GM23248 (cell line): ENCODE results near the gene ZNF274. TPM values are rescaled to one million over a fixed set of nuclear protein-coding genes. Genes with fewer than 3 reads are reported as not detected.

Experiments used
- DNase-seq: peaks from one replicate; pipeline ENCODE4 v3.0.0-alpha.2; 2015
- H2AFZ ChIP-seq: fragments of 200-600 bp; sonication (generic); 2 replicates; pipeline ENCODE4 v1.6.1; 2016; ENCODE audit warnings: antibody characterized with exemption
- H3F3A ChIP-seq: fragments of 200-600 bp; sonication (generic); 2 replicates; pipeline ENCODE4 v1.6.1; 2016; ENCODE audit warnings: mild to moderate bottlenecking, antibody characterized with exemption, mixed run types; ENCODE audit not compliant: insufficient read depth
- H3K27ac ChIP-seq: fragments of 200-600 bp; sonication (generic); 2 replicates; pipeline ENCODE4 v1.5.1; 2016; ENCODE audit warnings: mild to moderate bottlenecking
- H3K27me3 ChIP-seq: fragments of 200-600 bp; sonication (generic); replicated peaks from 2 replicates; pipeline ENCODE4 v1.6.1; 2016; ENCODE audit warnings: mild to moderate bottlenecking; ENCODE audit not compliant: insufficient read depth
- H3K36me3 ChIP-seq: fragments of 200-600 bp; sonication (generic); 2 replicates; pipeline ENCODE4 v1.6.1; 2016; ENCODE audit warnings: low read depth, mild to moderate bottlenecking
- H3K4me1 ChIP-seq: fragments of 200-600 bp; sonication (generic); 2 replicates; pipeline ENCODE4 v1.6.1; 2016; ENCODE audit warnings: mild to moderate bottlenecking; ENCODE audit not compliant: insufficient read depth
- H3K4me2 ChIP-seq: fragments of 200-600 bp; sonication (generic); one replicate; pipeline ENCODE4 v1.6.1; 2016; ENCODE audit warnings: mild to moderate bottlenecking; ENCODE audit not compliant: unreplicated experiment
- H3K4me3 ChIP-seq: fragments of 200-600 bp; sonication (generic); 2 replicates; pipeline ENCODE4 v1.5.1; 2016; ENCODE audit warnings: mild to moderate bottlenecking
- H3K79me2 ChIP-seq: fragments of 200-600 bp; sonication (generic); 2 replicates; pipeline ENCODE4 v1.6.1; 2016; ENCODE audit warnings: mild to moderate bottlenecking; ENCODE audit not compliant: insufficient read depth
- H3K9ac ChIP-seq: fragments of 200-600 bp; sonication (generic); 2 replicates; pipeline ENCODE4 v1.6.1; 2016; ENCODE audit warnings: mild to moderate bottlenecking
- H3K9me2 ChIP-seq: fragments of 200-600 bp; sonication (generic); 2 replicates; pipeline ENCODE4 v1.6.1; 2016; ENCODE audit warnings: mixed run types, mild to moderate bottlenecking, moderate library complexity; ENCODE audit not compliant: insufficient read depth
- H3K9me3 ChIP-seq: fragments of 200-600 bp; sonication (generic); one replicate; pipeline ENCODE4 v1.6.1; 2017; ENCODE audit warnings: low read depth
- H4K20me1 ChIP-seq: fragments of 200-600 bp; sonication (generic); 2 replicates; pipeline ENCODE4 v1.6.0; 2016; ENCODE audit not compliant: insufficient read depth
- EZH2 ChIP-seq: fragments of 200-600 bp; sonication (generic); IDR thresholded peaks from 2 replicates; pipeline ENCODE4 v1.6.1; 2018; ENCODE audit warnings: antibody characterized with exemption, mild to moderate bottlenecking; ENCODE audit not compliant: insufficient read depth, poor library complexity, severe bottlenecking
- EZH2phosphoT487 ChIP-seq: fragments of 200-600 bp; sonication (generic); IDR thresholded peaks from 2 replicates; pipeline ENCODE4 v1.6.1; 2018; ENCODE audit warnings: antibody characterized with exemption, moderate library complexity, mild to moderate bottlenecking, low read depth; ENCODE audit not compliant: insufficient read depth
- WGBS, 2 experiments: methylation state at CpG; one replicate each; pipeline ENCODE4 v1.1.6; 2015 to 2017; ENCODE audit warnings: low lambda C conversion rate in 2 of 2, low coverage in 1 of 2; ENCODE audit errors: missing lambda C conversion rate in 2 of 2; 5-methylcytosine and 5-hydroxymethylcytosine counted together
- in situ Hi-C: fragments of 300-500 bp; cut with MboI; formaldehyde crosslinking; loops from 2 replicates; pipeline ENCODE4 v1.15.0; 2020
- polyA plus RNA-seq: library from polyadenylated mRNA; unstranded; fragments of >200 nt; fragmentation: Nextera tagmentation; extraction: Ambion mirVana; gene quantifications from 2 replicates; pipeline ENCODE4 v1.2.1, GENCODE V29; 2016
- total RNA-seq: library from RNA; depleted of rRNA; stranded (reverse); fragments of >200 nt; shearing (Covaris generic); gene quantifications from 2 replicates; pipeline ENCODE4 v1.2.3, GENCODE V29; 2014

The ZNF274 gene
- total and polyA plus RNA-seq, 2 experiments from 2014 or later = 18.0 to 20.8 TPM

DNA sequence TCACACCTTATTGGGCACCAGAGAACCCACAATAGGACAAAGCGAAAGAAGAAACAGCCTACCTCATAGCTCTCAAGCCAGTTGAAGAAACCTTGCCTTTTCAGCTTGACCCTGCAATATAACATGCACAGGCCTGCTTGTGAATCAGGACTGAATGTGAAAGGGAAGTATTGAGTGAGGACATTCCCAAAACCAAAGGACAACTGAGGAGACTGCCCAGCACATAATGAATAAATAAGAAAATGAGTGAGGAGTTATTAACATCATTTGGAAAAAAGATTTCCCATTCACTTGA is 30.2 kb downstream of the ZNF274 start:
- Histone ChIP-seq H3K9me3 (peaks cover 9% of the 10 kb centered on the region), H2AFZ (no peak overlapping the region), H3K79me2 (0 out of 2 replicates have a peak, but pooled peaks cover 3% of the 10 kb centered on the region), H3F3A (peaks cover 18% of the 10 kb centered on the region; the same call in 1 of the 2 replicates), H3K36me3 (peaks cover 58% of the 10 kb centered on the region), H3K9ac (no peak overlapping the region), H3K4me1 (no peaks in the 10 kb centered on the region), H3K4me2 (no peak overlapping the region), H4K20me1 (no peaks in the 10 kb centered on the region), H3K4me3 (no peak overlapping the region), H3K27me3 (no peaks in the 10 kb centered on the region), H3K27ac (no peak overlapping the region), H3K9me2 (no peaks in the 10 kb centered on the region)
- in situ Hi-C loops = no loop called here
- no peak for DNase-seq
- no peak for TF ChIP-seq EZH2phosphoT487
- no peak for TF ChIP-seq EZH2
- WGBS, 2 experiments = 93 to 96% methylated on average over 1 of the region's 1 CpG

GRCh38 chr19:58217069-58217481 is 34.2 kb downstream of the ZNF274 start:
- no peak for TF ChIP-seq EZH2
- TF ChIP-seq EZH2phosphoT487 = no peak
- Histone ChIP-seq H3F3A (peaks cover 16% of the 10 kb centered on the region; the same call in 1 of the 2 replicates), H3K9me3 (peaks cover 9% of the 10 kb centered on the region), H3K36me3 (peaks cover 21% of the 10 kb centered on the region), H3K79me2 (no peaks in the 10 kb centered on the region), H3K9me2 (no peaks in the 10 kb centered on the region), H4K20me1 (no peaks in the 10 kb centered on the region), H3K4me2 (no peak overlapping the region), H3K4me3 (no peak overlapping the region), H3K27me3 (no peaks in the 10 kb centered on the region), H3K9ac (no peak overlapping the region), H3K27ac (no peak overlapping the region), H3K4me1 (no peaks in the 10 kb centered on the region), H2AFZ (no peak overlapping the region)
- in situ Hi-C loops = no loop called here
- DNase-seq = no peak
- 45 to 51% methylated on average over 34 of the region's 34 CpGs for WGBS, 2 experiments

- 91 to 92% methylated on average over 25 of the region's 25 CpGs for WGBS, 2 experiments
- in situ Hi-C loops = no loop called here
- H3K27me3 ChIP-seq = no peaks in the 10 kb centered on the region
- DNase-seq = no peak
- peaks cover 15% of the 10 kb centered on the region; the same call in 1 of the 2 replicates for H3F3A ChIP-seq
- no peak overlapping the region for H3K27ac ChIP-seq
- no peak overlapping the region for H2AFZ ChIP-seq
- peaks cover 4% of the 10 kb centered on the region for H3K9me3 ChIP-seq
- no peaks in the 10 kb centered on the region for H3K79me2 ChIP-seq
- H3K36me3 ChIP-seq = peaks cover 14% of the 10 kb centered on the region
- no peak for TF ChIP-seq EZH2phosphoT487
- H3K4me3 ChIP-seq = no peak overlapping the region
- H3K9me2 ChIP-seq = no peaks in the 10 kb centered on the region
- no peak overlapping the region for H3K9ac ChIP-seq
- no peak overlapping the region for H3K4me2 ChIP-seq
- H3K4me1 ChIP-seq = no peaks in the 10 kb centered on the region
- no peaks in the 10 kb centered on the region for H4K20me1 ChIP-seq
Observed at GRCh38 chr19:58217607-58218391, 34.9 kb downstream of the ZNF274 start.

- Histone ChIP-seq H3K4me1 (no peaks in the 10 kb centered on the region), H3K9ac (no peak overlapping the region), H3K4me3 (no peak overlapping the region), H3K36me3 (peaks cover 3% of the 10 kb centered on the region), H4K20me1 (no peaks in the 10 kb centered on the region), H3K27me3 (no peaks in the 10 kb centered on the region), H3K9me3 (no peaks in the 10 kb centered on the region), H3K4me2 (no peak overlapping the region), H3K27ac (no peak overlapping the region), H3K79me2 (no peaks in the 10 kb centered on the region), H3K9me2 (no peaks in the 10 kb centered on the region), H2AFZ (no peak overlapping the region), H3F3A (peaks cover 15% of the 10 kb centered on the region; the same call in 1 of the 2 replicates)
- in situ Hi-C loops = no loop called here
- peak; percentile 45 for DNase-seq
- TF ChIP-seq EZH2 = no peak
- TF ChIP-seq EZH2phosphoT487 = no peak
- 40 to 48% methylated on average over 8 to 9 of the region's 9 CpGs for WGBS, 2 experiments
Observed at GRCh38 chr19:58218899-58219298, 36.0 kb downstream of the ZNF274 start.
